GM10266 (cell line): ENCODE measurements around the gene C13orf46.

Experiments
- DNase-seq: peaks from one replicate; pipeline ENCODE4 v3.0.0; 2012; ENCODE audit errors: extremely low spot score
- CTCF ChIP-seq: IDR thresholded peaks from 2 replicates; pipeline ENCODE4 v1.5.1; 2012; ENCODE audit warnings: mild to moderate bottlenecking, low read depth; ENCODE audit not compliant: control insufficient read depth, insufficient read depth; ENCODE audit errors: missing control alignments

Gene C13orf46

GRCh38 chr13:113979791-113980471, 6.1 kb upstream of the C13orf46 start:
- no peak for TF ChIP-seq CTCF
- no peak for DNase-seq

GRCh38 chr13:113978741-113979481, 5.0 kb upstream of the C13orf46 start:
- no peak for TF ChIP-seq CTCF
- no peak for DNase-seq

DNA sequence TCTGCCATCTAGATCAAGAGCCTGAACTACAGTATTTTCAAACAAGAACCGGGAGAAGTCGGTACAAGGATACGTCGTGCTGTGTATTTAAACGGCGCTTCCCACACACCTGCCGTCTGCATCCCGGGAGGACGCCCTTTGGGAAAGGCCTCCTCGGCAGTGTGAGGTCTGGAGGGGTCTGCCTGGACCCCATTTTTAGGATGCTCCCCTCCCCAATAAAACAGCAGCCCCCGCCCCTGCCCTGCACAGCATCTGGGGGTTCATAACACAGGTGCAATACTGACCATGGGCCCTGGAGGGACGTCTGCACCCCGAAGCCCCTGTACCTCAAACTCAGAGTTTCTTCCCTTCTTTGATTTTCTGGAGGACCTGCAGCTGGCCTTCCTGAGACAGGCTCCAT, 4.1 kb upstream of the C13orf46 start:
- no peak for TF ChIP-seq CTCF

DNA sequence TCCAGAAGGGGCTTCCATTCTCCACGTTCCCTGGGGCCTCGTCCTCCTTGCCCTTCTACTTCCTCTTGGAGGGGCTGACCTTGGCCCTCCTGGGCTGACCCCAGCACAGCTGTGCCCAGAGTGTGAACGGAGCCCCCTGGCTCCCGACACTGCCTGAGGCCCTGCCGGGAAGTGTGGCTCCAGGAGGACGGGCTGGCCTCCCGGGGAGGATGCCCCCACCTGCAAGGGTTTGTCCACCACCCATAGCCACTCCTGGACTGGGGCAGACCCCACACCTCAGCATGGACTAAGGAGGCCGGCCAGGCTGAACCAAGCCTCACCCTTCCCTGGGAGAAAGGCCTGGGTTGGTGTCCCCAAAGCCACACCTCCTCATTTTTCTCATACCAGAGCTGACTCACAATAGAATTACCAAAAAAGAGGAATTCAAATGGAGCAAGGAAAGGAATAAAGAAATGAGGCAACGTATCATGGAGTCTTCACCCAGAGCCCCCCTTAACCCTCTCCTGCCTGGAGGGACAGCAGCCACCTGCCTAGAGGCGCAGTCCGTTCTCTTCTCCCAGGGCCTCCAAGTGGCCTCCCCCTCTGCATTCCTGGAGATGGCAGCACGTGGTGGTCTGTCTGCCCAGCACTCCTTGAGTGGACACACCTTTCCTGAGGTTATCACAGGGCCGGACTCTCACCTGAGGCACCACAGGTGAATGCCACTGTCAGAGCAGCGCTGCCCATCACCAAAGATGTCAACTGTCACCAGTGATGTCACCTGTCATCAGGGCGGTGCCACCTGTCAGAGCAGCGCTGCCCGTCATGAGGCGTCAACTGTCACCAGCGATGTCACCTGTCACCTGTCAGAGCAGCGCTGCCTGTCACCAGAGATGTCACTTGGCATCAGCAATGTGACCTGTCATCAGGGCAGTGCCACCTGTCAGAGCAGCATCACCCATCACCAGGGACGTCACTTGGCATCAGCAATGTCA, 3.1 kb upstream of the C13orf46 start:
- no peak for DNase-seq
- TF ChIP-seq CTCF: no peak

More for the DNA sequence above, 4.1 kb upstream of the C13orf46 start:
- DNase-seq: no peak

GRCh38 chr13:113975416-113975815, 1.5 kb upstream of the C13orf46 start:
- TF ChIP-seq CTCF: no peak
- no peak for DNase-seq

- no peak for DNase-seq
- TF ChIP-seq CTCF: no peak
These were observed 717 bp upstream of the C13orf46 start for GRCh38 chr13:113974304-113975281.
